ENCODE data around the gene IDH3A. TPM values are rescaled to one million over a fixed set of nuclear protein-coding genes. Genes with fewer than 3 reads are reported as not detected.

IDH3A gene
- total RNA-seq, 1 donor from 2014 or later: 17.7 TPM

GRCh38 chr15:78178064-78178463 lies 28.9 kb downstream of the IDH3A start:
- H3K27ac ChIP-seq: no peak overlapping the region
- no peak for DNase-seq (ENCODE audit: low spot score in 2 of 2)
- no peak for TF ChIP-seq CTCF (IDR thresholded peaks at IDR 0.05)
- no peaks in the 10 kb centered on the region for H3K27me3 ChIP-seq
- H3K9me3 ChIP-seq: no peaks in the 10 kb centered on the region
- intact Hi-C loops (cut with DNase I): no loop called here
- H3K4me3 ChIP-seq: no peak overlapping the region
- no peaks in the 10 kb centered on the region for H3K4me1 ChIP-seq
- H3K36me3 ChIP-seq: no peaks in the 10 kb centered on the region

- Histone ChIP-seq H3K4me1 (no peaks in the 10 kb centered on the region), H3K36me3 (no peaks in the 10 kb centered on the region), H3K27me3 (no peaks in the 10 kb centered on the region), H3K27ac (no peak overlapping the region), H3K4me3 (no peak overlapping the region), H3K9me3 (no peaks in the 10 kb centered on the region)
- no peak for TF ChIP-seq CTCF (IDR thresholded peaks at IDR 0.05)
- no peak for DNase-seq (ENCODE audit: low spot score in 2 of 2)
- intact Hi-C loops (cut with DNase I): no loop called here
These were observed 30.2 kb downstream of the IDH3A start for GRCh38 chr15:78179286-78179840.

- H3K36me3 ChIP-seq: no peaks in the 10 kb centered on the region
- intact Hi-C loops (cut with DNase I): no loop called here
- no peak overlapping the region for H3K4me3 ChIP-seq
- no peak for DNase-seq (ENCODE audit: low spot score in 2 of 2)
- no peak overlapping the region for H3K27ac ChIP-seq
- no peaks in the 10 kb centered on the region for H3K9me3 ChIP-seq
- no peaks in the 10 kb centered on the region for H3K4me1 ChIP-seq
- no peak for TF ChIP-seq CTCF (IDR thresholded peaks at IDR 0.05)
- no peaks in the 10 kb centered on the region for H3K27me3 ChIP-seq
These were observed 30.7 kb downstream of the IDH3A start for GRCh38 chr15:78179906-78180305.

- no peak for TF ChIP-seq CTCF (IDR thresholded peaks at IDR 0.05)
- intact Hi-C loops (cut with DNase I): no loop called here
- Histone ChIP-seq H3K4me1 (no peaks in the 10 kb centered on the region), H3K27me3 (no peaks in the 10 kb centered on the region), H3K4me3 (no peak overlapping the region), H3K27ac (no peak overlapping the region), H3K36me3 (no peaks in the 10 kb centered on the region), H3K9me3 (no peaks in the 10 kb centered on the region)
- DNase-seq (ENCODE audit: low spot score in 2 of 2): no peak
These were observed 33.2 kb downstream of the IDH3A start for GRCh38 chr15:78182336-78182700.

GRCh38 chr15:78182821-78183220 lies 33.7 kb downstream of the IDH3A start:
- Histone ChIP-seq H3K27me3 (no peaks in the 10 kb centered on the region), H3K27ac (no peak overlapping the region), H3K9me3 (no peaks in the 10 kb centered on the region), H3K36me3 (no peaks in the 10 kb centered on the region), H3K4me3 (no peak overlapping the region), H3K4me1 (no peaks in the 10 kb centered on the region)
- intact Hi-C loops (cut with DNase I): no loop called here
- no peak for TF ChIP-seq CTCF (IDR thresholded peaks at IDR 0.05)
- DNase-seq (ENCODE audit: low spot score in 2 of 2): no peak
